Spleen (tissue), 11 donors: Measurements from ENCODE around the gene EAF1. TPM values are rescaled to one million over a fixed set of nuclear protein-coding genes. Genes with fewer than 3 reads are reported as not detected.
"Not testable (repeated sequence)": the region's sequence is repeated elsewhere in the genome, so short reads cannot be mapped to it uniquely, and the experiment has no call there.

Experiments
- DNase-seq: peaks from one replicate; pipeline ENCODE4 v3.0.0-alpha.2; 2020
- H3K27ac ChIP-seq, 8 donors: fragments of 200-600 bp; sonication (generic) in 7 of 8; 1 replicate in 4 of 8; 2 replicates in 4 of 8; pipeline versions ENCODE4 v1.5.0 to v1.8.0; 2016 to 2021; ENCODE audit warnings: inconsistent platforms in 4 of 8, mild to moderate bottlenecking in 4 of 8, moderate library complexity in 1 of 8
- H3K27me3 ChIP-seq, 7 donors: fragments of 200-600 bp; sonication (generic) in 6 of 7; replicated peaks in 1 of 7; 1 replicate in 4 of 7; 2 replicates in 3 of 7; pipeline versions ENCODE4 v1.5.0 to v1.8.0; 2016 to 2021; ENCODE audit warnings: inconsistent platforms in 3 of 7, mild to moderate bottlenecking in 1 of 7
- H3K36me3 ChIP-seq, 6 donors: fragments of 200-600 bp; sonication (generic) in 5 of 6; 1 replicate in 4 of 6; 2 replicates in 2 of 6; pipeline versions ENCODE4 v1.5.0 to v1.8.0; 2016 to 2021; ENCODE audit warnings: inconsistent platforms in 2 of 6
- H3K4me1 ChIP-seq, 6 donors: fragments of 200-600 bp; sonication (generic) in 5 of 6; 1 replicate in 3 of 6; 2 replicates in 3 of 6; pipeline versions ENCODE4 v1.5.0 to v1.8.0; 2016 to 2021; ENCODE audit warnings: inconsistent platforms in 3 of 6
- H3K4me3 ChIP-seq, 8 donors: fragments of 200-600 bp; sonication (generic) in 7 of 8; 1 replicate in 4 of 8; 2 replicates in 4 of 8; pipeline versions ENCODE4 v1.5.0 to v1.8.0; 2016 to 2021; ENCODE audit warnings: inconsistent platforms in 4 of 8, mild to moderate bottlenecking in 4 of 8, moderate library complexity in 2 of 8
- H3K9me3 ChIP-seq, 8 donors: fragments of 200-600 bp; sonication (generic) in 7 of 8; 1 replicate in 4 of 8; 2 replicates in 4 of 8; pipeline versions ENCODE4 v1.5.0 to v1.8.0; 2016 to 2021; ENCODE audit warnings: inconsistent platforms in 4 of 8
- CTCF ChIP-seq, 11 experiments: fragments of 200-600 bp in 7 of 11; fragments of 450-650 bp in 4 of 11; sonication (generic) in 4 of 11; IDR thresholded peaks in 8 of 11; conservative IDR thresholded peaks in 3 of 11; 1 replicate in 7 of 11; 2 replicates in 4 of 11; pipeline versions ENCODE4 v1.4.0 to v1.8.0; 2016 to 2021; ENCODE audit warnings: antibody characterized with exemption in 11 of 11, inconsistent platforms in 4 of 11, mild to moderate bottlenecking in 1 of 11
- POLR2A ChIP-seq, 3 donors: fragments of 450-650 bp; IDR thresholded peaks; one replicate each; pipeline ENCODE4 v1.5.1; 2017; ENCODE audit warnings: antibody characterized with exemption in 3 of 3, mild to moderate bottlenecking in 1 of 3
- POLR2AphosphoS5 ChIP-seq, 3 donors: sonication (generic); formaldehyde crosslinking; IDR thresholded peaks; one replicate each; pipeline ENCODE4 v1.5.1; 2017; ENCODE audit warnings: antibody characterized with exemption in 3 of 3
- WGBS, 5 donors: extraction: QIAGEN DNeasy Blood & Tissue Kit in 3 of 5; methylation state at CpG; one replicate each; pipeline versions ENCODE4 v1.1.5 to v1.1.7; 2013 to 2018; 5-methylcytosine and 5-hydroxymethylcytosine counted together
- intact Hi-C: fragments of 100-400 bp; cut with DNase I; formaldehyde crosslinking; loops from one replicate; pipeline ENCODE4 v1.15.0; 2023; ENCODE audit warnings: low total_unique reads
- polyA plus RNA-seq, 3 donors: library from polyadenylated mRNA; stranded (reverse); fragments of 200-250 nt; gene quantifications; one replicate each; pipeline ENCODE4 v1.2.1, GENCODE V29; 2013
- total RNA-seq, 7 donors: library from RNA; depleted of rRNA in 3 of 7; stranded (reverse); fragments of >200 nt in 3 of 7; fragmentation: NEBNext Ultra II Directional in 4 of 7; extraction: Animal tissue kit (Norgen Biotek cat#: 25700) in 4 of 7; gene quantifications; one replicate each; pipeline versions ENCODE4 v1.1.0 to v1.2.1, GENCODE V29; 2016 to 2021
- donor health status: healthy with polysubstance abuse.
- donor health status: DM: no; HTN: no; CAD: no; lungs with moderate emphysema.
- donor health status: DM: no; HTN: no; CAD: no.
- donor health status: Bipolar disorder and iron deficiency.
- donor health status: healthy.
- donor health status: DM: no; HTN: no; CAD: no.
- donor health status: DM: yes; HTN: yes; CAD: no.

EAF1 gene
- total and polyA plus RNA-seq, 10 donors = 3.0 to 40.8 (median 22.4) TPM

- no peaks in the 10 kb centered on the region for H3K27me3 ChIP-seq
- H3K9me3 ChIP-seq = peaks cover 0 to 17% (median 13%) of the 10 kb centered on the region in 8 donors
- 75 to 83% (median 82%) methylated on average over 3 of the region's 3 CpGs for WGBS, 5 donors
- no peaks in the 10 kb centered on the region for H3K36me3 ChIP-seq
- peaks cover 4 to 65% (median 43%) of the 10 kb centered on the region in 6 donors for H3K4me1 ChIP-seq
- DNase-seq = no peak
- intact Hi-C loops = no loop called here
- no peak overlapping the region for H3K4me3 ChIP-seq
- TF ChIP-seq CTCF (IDR thresholded peaks at IDR 0.05 in 8 of 11, conservative IDR thresholded peaks at IDR 0.05 in 3 of 11) (no peak), POLR2A (IDR thresholded peaks at IDR 0.05) (no peak), POLR2AphosphoS5 (IDR thresholded peaks at IDR 0.05) (no peak)
- peak overlapping the region in 2 of 8 donors; percentile 83 to 87 for H3K27ac ChIP-seq
Observed at GRCh38 chr3:15382405-15382923, 44.9 kb upstream of the EAF1 start.

- 56 to 80% (median 67%) methylated on average over 4 of the region's 4 CpGs for WGBS, 5 donors
- TF ChIP-seq CTCF (IDR thresholded peaks at IDR 0.05 in 8 of 11, conservative IDR thresholded peaks at IDR 0.05 in 3 of 11) (no peak), POLR2A (IDR thresholded peaks at IDR 0.05) (no peak), POLR2AphosphoS5 (IDR thresholded peaks at IDR 0.05) (no peak)
- Histone ChIP-seq H3K4me3 (peak overlapping the region in 1 of 8 donors; percentile 9), H3K27ac (peak overlapping the region; percentile 21 to 87 (median 76)), H3K27me3 (no peaks in the 10 kb centered on the region), H3K9me3 (peaks cover 0 to 17% (median 13%) of the 10 kb centered on the region in 8 donors), H3K4me1 (peaks cover 0 to 68% (median 46%) of the 10 kb centered on the region in 6 donors), H3K36me3 (no peaks in the 10 kb centered on the region)
- intact Hi-C loops = no loop called here
- DNase-seq = no peak
Observed at GRCh38 chr3:15384510-15385237, 42.7 kb upstream of the EAF1 start.

GRCh38 chr3:15385238-15385695 lies 42.1 kb upstream of the EAF1 start:
- DNase-seq, intact Hi-C loops, H3K36me3 ChIP-seq, H3K27me3 ChIP-seq: not testable (repeated sequence)
- peak overlapping the region; percentile 21 to 87 (median 76) for H3K27ac ChIP-seq
- H3K4me3 ChIP-seq = peak overlapping the region in 1 of 8 donors; percentile 9
- H3K4me1 ChIP-seq = peaks cover 0 to 68% (median 46%) of the 10 kb centered on the region in 6 donors
- H3K9me3 ChIP-seq = peaks cover 0 to 17% (median 13%) of the 10 kb centered on the region in 8 donors
- WGBS, 5 donors = 61 to 75% (median 72%) methylated on average over 10 of the region's 10 CpGs

GRCh38 chr3:15385901-15386653 lies 41.3 kb upstream of the EAF1 start:
- intact Hi-C loops = no loop called here
- Histone ChIP-seq H3K4me3 (no peak overlapping the region), H3K27ac (peak overlapping the region in 7 of 8 donors; percentile 10 to 87 (median 77)), H3K9me3 (peaks cover 0 to 17% (median 13%) of the 10 kb centered on the region in 8 donors), H3K4me1 (peaks cover 0 to 68% (median 46%) of the 10 kb centered on the region in 6 donors), H3K27me3 (no peaks in the 10 kb centered on the region), H3K36me3 (no peaks in the 10 kb centered on the region)
- 89 to 100% (median 97%) methylated on average over 1 of the region's 1 CpG for WGBS, 5 donors
- no peak for TF ChIP-seq POLR2A (IDR thresholded peaks at IDR 0.05)
- TF ChIP-seq POLR2AphosphoS5 (IDR thresholded peaks at IDR 0.05) = no peak
- no peak for TF ChIP-seq CTCF (IDR thresholded peaks at IDR 0.05 in 8 of 11, conservative IDR thresholded peaks at IDR 0.05 in 3 of 11)
- DNase-seq = no peak

GRCh38 chr3:15386654-15386955 lies 40.8 kb upstream of the EAF1 start:
- H3K4me3 ChIP-seq, H3K27me3 ChIP-seq, DNase-seq, intact Hi-C loops, H3K36me3 ChIP-seq: not testable (repeated sequence)
- Histone ChIP-seq H3K9me3 (peaks cover 0 to 17% (median 13%) of the 10 kb centered on the region in 8 donors), H3K4me1 (peaks cover 0 to 68% (median 46%) of the 10 kb centered on the region in 6 donors), H3K27ac (peak overlapping the region in 5 of 8 donors; percentile 76 to 87 (median 77))
- 70 to 81% (median 73%) methylated on average over 5 of the region's 5 CpGs for WGBS, 5 donors
